Stimulated activated naive CD4-positive, alpha-beta T cell (primary cell): ENCODE data around the gene GPR26.
A peak's percentile ranks its signal among the peaks of the same experiment; 100 is the strongest.
"Not testable (repeated sequence)": the region's sequence is repeated elsewhere in the genome, so short reads cannot be mapped to it uniquely, and the experiment has no call there.

ENCODE experiments used
- DNase-seq, 6 experiments: peaks; one replicate each; lab custom pipeline; 2025; lab: John Stamatoyannopoulos, UW

The GPR26 gene

GRCh38 chr10:123715546-123715945 is 49.4 kb downstream of the GPR26 start:
- DNase-seq: no peak

GRCh38 chr10:123717336-123717735 is 51.2 kb downstream of the GPR26 start:
- no peak for DNase-seq

GRCh38 chr10:123718544-123719060 is 52.4 kb downstream of the GPR26 start:
- DNase-seq: no peak

GRCh38 chr10:123720536-123720935 is 54.4 kb downstream of the GPR26 start:
- no peak for DNase-seq

GRCh38 chr10:123721441-123722049 is 55.4 kb downstream of the GPR26 start:
- no peak for DNase-seq

- no peak for DNase-seq
Measured at GRCh38 chr10:123722351-123722750, 56.2 kb downstream of the GPR26 start.

- DNase-seq: no peak
Measured at GRCh38 chr10:123724747-123725146, 58.6 kb downstream of the GPR26 start.

- DNase-seq: no peak
Measured at GRCh38 chr10:123726381-123726780, 60.2 kb downstream of the GPR26 start.

- no peak for DNase-seq
Measured at GRCh38 chr10:123726836-123727235, 60.7 kb downstream of the GPR26 start.

GRCh38 chr10:123729523-123729922 is 63.4 kb downstream of the GPR26 start:
- DNase-seq: no peak

GRCh38 chr10:123736917-123737316 is 70.8 kb downstream of the GPR26 start:
- DNase-seq: not testable (repeated sequence)

- no peak for DNase-seq
Measured at GRCh38 chr10:123741146-123741545, 75.0 kb downstream of the GPR26 start.

GRCh38 chr10:123741711-123742110 is 75.6 kb downstream of the GPR26 start:
- DNase-seq: no peak

GRCh38 chr10:123742751-123743440 is 76.7 kb downstream of the GPR26 start:
- no peak for DNase-seq

- DNase-seq: peak in 1 of 6 experiments; percentile 1
Measured at GRCh38 chr10:123743441-123744223, 77.5 kb downstream of the GPR26 start.

GRCh38 chr10:123744224-123744536 is 78.0 kb downstream of the GPR26 start:
- DNase-seq: no peak
